ENCODE data around the gene OPTC. TPM values are rescaled to one million over a fixed set of nuclear protein-coding genes. Genes with fewer than 3 reads are reported as not detected.
"Not testable (repeated sequence)": the region's sequence is repeated elsewhere in the genome, so short reads cannot be mapped to it uniquely, and the experiment has no call there.

The OPTC gene
- polyA plus RNA-seq, 1 donor: not detected

DNA sequence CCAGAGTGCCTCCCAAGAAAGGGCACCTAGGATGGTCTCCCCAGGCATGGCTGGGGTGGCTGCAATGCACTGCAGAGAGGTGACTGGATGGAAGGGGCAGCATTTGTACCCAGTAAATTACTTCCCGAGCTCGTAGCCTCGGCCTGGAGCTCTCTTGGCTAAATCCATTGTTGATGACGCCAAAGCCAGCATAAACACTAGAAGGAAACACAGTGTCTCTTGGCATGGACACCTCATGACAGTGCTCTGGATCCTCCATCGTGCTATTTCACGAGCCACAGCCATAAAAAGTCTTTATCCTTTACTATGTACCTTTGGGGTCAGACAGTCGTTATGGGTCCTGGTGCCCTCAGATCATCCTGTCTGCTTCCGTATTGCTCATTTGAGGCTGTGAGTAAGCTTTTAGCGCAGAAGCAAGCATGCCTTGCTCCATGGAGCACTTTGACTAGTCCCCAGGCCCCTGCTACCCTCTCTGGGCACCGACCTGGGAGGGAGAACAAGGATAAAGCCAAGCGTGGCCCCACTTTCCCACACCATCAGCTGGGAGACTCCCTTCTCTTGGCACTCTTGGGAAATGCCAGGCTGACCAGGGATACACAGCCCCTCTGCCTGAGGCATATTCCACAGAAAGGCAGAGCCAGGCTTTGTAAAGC is 28.7 kb upstream of the OPTC start:
- no peak for DNase-seq

DNA sequence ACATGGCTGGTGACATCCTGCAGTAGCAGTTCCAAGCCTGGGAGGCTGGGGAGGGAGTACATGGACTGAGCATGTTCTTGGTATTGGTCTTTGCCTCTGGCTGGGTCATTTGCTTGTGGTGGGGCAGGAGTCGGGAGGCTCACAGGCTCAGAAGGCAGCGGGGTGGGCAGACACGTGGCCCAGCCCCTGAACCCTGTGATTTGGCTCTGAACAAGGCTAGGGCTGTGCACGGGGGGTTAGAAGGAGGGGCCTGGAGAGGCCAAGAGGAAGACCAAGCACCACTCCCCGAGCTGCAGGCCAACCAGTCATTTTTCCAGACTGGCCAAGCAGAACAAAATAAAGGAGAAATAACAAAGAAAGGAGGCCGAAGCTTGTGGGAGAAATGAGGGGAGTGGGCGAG is 28.0 kb upstream of the OPTC start:
- peak; percentile 76 for DNase-seq

DNA sequence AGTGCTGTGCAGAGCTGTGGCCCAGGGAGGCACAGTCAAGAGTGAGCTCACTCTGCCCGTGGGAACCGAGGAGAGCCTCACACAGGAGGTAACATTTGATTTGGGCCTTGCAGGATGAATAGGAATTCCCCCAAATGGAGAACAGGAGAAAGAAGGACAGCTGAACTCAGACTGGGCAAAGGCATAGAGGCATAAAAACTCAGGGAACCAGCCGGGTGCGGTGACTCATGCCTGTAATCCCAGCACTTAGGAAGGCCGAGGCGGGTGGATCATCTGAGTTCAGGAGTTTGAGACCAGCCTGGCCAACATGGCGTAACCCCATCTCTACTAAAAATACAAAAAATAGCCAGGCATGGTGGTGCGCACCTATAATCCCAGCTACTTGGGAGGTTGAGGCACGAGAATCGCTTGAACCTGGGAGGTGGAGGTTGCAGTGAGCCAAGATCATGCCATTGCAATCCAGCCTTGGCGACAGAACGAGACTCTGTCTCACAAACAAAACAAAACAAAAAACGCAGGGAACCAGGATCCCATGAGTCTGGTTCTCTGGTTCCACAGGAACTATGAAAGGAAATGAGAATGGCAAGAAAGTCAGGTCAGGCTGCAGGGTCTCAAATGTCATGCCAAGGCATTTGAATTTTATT is 26.9 kb upstream of the OPTC start:
- DNase-seq: not testable (repeated sequence)

DNA sequence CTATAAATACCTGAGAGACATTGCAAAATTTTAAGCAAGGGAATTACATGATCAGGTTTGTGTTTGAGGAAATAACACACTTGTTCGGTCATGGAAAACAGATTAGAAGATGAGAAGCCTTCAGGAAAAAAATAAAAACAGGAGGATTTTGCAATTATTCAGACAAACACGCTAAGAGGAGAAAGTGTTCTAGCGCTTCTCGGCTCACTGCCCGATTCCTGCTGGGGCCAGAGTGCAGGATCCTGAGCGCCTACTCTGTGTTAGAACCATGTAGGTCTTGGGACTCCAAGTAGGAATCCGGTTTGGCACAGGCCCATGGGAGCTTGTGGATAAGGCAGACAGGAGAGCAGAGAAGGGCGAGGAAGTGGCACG is 26.4 kb upstream of the OPTC start:
- no peak for DNase-seq

DNA sequence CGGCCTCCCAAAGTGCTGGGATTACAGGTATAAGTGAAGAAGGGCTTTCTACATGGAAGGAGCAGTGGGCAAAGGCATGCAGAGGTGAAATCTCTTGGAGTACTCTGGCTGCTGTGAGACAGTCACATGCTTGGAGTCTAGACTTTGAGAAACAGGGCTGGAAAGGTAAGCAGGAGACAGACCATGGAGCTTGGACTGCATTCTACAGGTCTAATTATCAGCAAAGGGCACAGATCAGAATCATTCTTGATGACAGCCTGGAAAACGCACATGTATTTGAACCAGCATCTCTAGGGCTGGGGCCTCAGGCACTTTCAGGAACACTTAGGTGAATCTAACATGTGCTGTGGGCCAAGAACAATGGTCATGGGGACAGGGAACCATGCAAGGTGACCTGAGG is 25.6 kb upstream of the OPTC start:
- no peak for DNase-seq

DNA sequence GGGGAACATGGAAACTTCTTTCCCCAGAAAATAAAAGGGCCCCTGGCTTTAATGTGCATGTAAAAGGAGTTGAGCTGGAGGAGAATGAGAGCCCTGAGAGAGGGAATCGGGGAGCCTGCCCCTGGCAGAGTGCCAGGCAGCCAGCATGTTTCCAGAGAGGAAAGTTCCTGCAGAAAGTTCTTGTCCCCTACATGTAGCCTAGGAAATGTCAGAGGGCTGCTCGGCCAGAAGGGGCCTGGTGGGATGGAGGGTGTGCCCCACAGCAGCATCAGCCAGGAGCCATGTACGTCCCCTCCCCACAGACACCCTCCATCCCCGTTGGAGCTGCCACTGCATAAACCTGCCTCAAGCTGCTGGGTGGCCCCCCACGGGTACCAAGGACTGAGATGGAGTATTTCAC is 23.7 kb upstream of the OPTC start:
- no peak for DNase-seq

DNA sequence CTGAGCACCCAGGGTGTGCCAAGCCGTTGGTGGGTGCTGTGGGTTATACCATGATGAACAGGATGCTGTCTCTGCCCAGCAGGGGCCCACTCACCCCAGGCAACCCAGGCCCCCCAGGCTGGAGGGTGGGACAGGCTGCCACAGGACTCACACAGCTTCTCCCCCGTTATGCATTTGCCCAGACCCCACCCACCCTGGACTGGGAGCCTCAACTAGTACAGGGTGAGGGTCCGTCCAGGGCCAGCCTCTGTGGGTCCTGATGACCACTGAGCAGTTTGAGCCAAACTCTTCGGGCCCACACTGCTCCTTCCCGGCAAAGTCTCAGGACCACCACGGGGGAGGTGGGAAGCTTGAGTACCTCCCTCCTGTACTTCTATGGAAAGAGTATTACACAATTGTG is 22.1 kb upstream of the OPTC start:
- no peak for DNase-seq

DNA sequence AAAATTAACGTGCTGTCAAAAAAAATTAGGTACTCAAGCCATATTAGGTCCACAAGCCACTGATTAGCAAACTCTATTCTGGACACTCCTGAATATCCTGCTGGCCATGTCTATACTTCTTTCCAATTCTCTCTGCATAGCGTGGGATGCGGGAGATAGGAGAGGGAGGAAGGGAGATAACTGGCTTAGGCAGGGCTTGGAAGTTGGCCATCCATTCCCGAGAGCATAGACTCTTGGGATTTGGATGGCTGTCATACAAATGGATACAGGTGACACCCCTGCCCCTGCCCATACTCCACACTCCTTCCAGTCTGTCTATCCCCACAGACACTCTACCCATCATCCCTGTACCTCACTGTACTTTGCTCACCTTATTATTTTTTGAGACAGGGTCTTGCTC is 20.7 kb upstream of the OPTC start:
- DNase-seq: no peak

DNA sequence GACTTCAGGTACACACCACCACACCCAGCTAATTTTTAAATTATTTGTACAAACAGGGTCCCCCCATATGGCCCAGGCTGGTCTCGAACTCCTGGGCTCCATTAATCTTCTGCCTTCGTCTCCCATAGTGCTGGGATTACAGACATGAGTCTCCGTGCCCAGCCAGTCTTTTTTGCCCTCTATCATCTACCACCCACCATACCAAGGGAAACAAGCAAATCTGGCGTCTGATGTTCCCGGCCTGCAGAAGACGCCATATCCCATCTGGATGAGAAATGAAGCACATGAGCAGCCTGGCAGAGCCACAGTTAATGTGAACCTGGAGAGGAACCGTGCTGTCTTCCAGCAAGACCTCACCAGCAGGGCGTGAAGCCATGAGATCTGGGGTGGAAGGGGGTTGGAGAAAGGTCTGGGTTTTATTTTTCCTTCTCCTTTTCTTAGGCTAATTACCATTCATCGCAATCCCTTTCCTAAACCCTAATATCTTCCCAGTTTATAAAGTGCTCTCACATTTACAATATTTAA is 20.1 kb upstream of the OPTC start:
- no peak for DNase-seq

DNA sequence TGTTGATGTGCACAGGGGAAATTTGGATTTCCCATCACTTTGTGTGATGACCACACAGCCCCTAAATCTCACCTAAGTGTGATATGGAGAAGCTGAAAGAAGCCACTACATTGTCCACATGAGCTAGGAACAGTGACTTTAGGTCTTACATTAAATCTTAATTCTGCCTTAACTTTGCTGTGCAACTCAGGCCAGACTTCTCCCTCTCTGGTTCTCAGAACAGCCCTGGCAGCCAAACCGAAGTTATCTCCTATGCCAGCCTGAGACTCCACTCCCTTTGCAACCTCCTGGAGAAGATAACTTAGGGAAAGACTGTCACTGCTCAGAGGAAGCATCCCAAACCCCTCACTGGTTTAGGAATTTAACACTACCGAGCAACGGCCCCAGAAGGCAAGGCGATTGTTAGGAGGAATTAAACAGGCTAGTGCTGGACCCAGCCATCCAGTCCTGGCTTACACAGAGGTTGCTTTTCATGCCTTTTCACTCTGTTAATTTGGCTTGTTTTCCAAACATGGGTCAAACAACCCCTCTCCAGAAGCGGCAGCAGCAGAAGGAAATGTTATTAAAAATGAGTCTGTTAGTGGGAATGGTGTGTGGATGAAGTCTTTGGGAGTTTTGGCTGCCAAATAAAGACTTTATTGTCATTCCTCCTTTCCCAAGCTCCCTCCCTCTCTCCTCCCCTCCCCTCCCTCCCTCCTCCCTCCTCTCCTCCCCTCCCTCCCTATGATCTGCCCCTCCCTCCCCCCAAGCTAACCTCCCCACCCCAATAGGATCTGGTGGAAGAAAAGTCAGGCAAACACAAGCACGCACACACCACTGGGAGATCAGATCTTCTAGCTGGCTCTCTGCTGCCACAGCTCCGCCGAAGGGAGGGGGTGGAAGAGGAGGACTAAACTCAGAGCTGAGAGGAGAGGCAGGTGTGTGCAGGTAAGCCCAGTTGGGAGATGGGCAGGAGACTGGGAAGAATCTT is 18.7 kb upstream of the OPTC start, which contains the start of gene PRELP:
Gene PRELP, plus strand, starts transcription at position 795 of the 970 bp plus-strand sequence. CDS start 7,379 bp downstream, outside the sequence.
- DNase-seq: no peak

DNA sequence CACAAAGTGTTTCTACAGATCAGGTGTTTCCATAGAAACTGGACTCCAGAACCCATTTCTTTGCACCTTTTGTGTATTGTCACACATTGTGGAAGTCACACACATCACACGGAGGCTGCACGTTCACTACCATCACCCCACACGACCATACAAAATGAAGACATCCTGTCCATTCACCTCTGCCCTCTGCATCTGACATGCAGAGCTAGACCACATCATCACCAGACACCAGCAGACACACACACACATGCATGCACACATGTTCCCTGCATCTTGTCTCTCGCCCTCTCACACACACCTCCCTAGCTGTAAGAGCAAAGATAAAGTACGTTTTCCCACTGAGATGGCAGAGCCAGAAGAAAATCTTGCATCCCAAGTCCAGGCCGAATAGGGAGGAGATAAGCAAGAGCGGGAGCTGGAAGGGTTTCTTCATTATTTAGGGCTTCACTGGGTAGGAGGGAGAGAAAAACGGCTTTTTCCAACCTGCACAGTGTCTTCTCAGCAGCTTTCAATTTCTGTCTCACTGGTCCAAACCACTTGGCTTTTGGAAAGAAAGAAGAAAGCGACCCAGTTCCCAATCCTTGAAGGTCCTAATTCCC is 17.6 kb upstream of the OPTC start:
- no peak for DNase-seq

DNA sequence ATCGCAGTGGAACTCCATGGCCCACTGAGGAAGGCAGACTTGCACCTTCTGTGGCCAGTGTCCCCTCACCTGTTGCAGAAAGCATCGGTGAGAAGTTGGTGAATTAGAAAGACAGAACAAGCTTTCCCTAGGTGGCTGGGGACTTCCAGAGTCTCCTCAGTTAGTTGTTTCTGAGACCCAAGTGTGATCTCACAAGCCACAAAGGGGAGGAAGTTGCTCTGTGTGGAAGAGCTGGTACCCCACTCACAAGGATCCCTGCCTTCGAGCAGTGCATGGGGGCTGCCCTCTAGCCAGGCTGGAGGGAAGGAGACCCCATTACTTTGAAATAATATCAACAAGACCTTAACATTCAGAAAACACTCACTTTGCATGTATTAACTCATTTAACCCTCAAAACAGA is 16.2 kb upstream of the OPTC start:
- DNase-seq: no peak

DNA sequence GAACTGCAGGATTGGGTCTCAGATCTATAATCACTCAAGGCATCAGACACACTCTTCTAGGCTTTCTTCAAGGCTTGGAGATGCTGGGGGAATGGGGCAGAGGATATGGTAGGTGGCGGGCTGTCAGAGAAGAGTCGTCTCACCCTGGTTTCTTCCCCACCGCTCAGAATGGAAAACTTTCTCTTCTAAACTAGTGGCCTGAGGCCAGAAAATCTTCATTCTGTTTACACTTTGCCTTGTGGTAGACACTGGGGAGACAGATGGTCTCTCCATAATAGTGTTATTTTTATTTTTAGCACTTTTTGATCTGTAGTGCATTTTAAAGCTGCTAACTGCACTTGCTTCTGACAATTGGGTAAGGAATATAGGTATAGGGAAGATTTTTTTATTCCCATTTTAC is 15.7 kb upstream of the OPTC start:
- DNase-seq: no peak

DNA sequence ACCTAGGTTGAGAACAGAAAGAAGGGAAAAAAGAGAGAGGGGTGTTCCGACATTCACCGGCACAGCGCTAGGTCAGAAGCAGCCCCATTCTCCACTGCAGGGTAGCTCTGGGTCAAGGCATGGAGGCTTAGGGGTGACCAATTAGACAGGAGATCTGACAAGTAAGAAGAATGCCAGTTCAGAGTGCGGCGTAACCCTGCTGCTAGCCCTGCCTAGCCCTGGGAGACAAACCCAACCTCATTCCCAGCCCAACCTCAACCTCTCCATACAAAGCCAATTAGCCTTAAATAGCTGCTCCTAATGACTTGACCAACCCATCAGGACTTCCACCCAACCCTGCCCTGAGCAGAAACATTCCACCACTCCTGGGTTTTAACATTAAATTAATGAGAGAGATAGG is 15.0 kb upstream of the OPTC start:
- no peak for DNase-seq

DNA sequence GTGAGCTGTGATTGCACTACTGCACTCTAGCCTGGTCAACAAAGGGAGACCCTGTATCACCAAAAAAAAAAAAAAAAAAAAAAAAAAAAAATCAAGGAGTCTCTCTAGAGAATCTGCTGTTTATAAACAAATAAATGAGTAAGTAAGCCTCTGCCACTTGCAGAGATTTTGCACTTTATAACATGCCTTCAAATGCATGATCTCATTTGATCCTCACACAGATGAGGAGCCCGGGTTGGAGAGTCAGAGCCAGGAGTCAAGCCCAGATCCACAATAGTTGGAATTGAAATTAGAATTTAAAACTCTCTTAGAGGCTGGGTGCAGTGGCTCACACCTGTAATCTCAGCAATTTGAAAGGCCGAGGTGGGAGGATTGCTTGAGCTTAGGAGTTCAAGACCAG is 14.3 kb upstream of the OPTC start:
- DNase-seq: no peak

DNA sequence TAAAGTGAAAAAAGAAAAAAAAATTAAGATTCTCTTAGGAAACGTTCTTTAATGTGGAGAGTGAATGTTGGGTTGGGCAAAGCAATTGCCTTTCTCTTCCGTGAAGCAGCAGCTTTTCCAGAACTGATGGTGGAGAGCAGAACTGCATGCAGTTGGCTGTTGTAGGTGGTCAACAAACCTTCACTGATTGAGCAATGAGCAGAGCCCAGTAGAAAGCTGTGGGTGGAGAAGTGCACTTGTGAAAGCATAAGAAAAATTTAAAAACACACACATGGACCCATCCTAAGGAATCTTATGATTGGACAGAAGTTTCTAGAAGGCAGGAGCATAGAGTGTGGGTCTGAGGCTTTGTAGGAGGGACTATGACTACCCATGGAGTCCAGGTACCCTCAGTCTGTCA is 13.9 kb upstream of the OPTC start:
- DNase-seq: no peak

DNA sequence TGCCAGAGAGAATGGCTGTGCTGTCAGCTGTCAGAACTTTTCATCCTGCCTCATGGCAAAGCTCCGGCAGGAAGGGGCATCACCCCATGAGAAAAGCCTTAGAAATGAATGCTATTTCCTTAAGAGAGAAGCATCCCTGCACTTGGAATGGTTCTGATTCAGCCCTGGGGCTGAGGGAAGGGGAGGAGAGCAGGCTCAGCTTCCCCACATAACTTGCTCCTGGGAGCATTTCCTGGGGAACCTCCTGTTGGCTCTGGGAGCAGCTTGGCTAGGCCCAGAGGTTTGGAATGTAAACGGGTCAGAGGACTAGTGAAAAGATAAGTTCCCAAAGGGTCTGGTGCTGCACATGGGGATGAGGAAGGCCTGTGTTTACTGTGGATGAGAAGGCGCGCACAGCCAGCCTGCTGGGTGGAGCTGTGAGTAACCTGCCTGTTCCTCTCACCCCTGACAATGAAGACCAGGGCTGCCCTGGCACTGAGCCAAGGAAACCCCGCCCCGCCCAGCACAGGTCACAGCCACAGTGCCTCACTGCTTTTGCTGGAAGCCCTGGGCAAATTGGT is 13.3 kb upstream of the OPTC start:
- DNase-seq: no peak

DNA sequence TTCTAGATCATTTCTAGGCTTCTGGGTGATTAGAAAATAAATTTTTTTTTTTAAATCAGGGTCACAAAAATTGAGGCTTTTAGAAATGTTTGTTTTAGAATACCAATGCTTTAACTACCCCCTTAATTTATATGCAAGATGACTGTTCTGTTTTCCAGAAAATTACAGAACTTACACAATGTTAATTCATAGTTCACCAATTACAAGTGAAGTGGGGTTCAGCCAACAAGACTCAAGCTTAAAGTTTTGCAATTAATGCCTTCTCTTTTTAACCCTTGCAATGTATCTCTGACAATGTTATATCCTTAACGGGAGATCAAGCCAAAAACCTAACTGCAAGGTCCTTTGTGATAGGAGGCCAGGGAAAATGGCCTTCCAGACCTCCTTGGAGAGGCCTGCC is 12.8 kb upstream of the OPTC start:
- no peak for DNase-seq

DNA sequence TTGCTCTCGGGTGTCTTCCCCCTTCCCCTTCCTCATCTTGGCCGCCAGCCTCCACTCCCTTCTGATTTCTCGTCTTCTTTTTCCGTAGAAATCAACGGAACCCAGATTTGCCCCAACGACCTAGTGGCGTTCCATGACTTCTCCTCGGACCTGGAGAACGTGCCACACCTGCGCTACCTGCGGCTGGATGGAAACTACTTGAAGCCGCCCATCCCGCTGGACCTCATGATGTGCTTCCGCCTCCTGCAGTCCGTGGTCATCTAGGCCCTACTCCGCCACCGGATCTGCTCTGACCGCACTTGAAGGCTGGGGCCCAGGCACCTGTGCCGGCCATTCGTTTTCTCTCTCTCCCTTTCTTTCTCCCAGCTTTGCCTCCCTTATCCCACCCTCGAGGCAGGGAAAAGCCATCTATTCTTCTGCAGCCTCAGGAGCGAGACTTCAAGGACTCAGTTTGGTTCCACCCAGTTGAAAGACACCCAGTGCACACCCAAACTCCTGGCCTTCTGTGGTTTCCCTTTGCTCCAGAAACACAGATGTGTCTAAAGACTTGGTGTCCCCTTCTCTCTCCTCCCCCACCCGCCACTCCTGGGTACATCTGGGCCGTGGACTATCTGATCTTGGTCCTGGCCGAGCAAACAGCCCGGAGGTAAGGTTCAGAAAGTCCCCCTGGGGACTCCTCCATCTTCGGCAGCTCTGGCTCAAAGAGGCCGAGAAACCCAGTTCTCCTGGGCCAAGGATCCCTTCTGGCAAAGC is 7.2 kb upstream of the OPTC start:
- no peak for DNase-seq

DNA sequence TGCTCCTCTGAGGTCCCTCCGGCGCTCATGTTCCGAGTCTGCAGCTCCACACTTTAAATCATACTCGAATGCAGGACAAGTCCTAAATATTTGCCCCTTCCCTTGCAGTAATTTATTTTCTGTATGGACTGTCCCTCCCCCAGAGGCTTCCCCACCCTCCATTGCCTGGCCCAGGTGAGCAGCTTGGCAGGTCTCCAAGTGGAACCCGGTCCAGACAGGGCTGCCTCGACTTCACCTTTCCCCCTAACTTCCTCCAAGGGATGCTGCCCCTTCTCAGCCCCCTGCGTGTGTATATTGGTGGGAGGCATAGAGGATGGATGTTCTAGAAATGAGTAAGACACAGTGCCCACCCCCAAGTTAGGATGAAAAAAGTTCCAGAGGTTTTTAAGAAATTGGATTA is 5.4 kb upstream of the OPTC start:
- no peak for DNase-seq

DNA sequence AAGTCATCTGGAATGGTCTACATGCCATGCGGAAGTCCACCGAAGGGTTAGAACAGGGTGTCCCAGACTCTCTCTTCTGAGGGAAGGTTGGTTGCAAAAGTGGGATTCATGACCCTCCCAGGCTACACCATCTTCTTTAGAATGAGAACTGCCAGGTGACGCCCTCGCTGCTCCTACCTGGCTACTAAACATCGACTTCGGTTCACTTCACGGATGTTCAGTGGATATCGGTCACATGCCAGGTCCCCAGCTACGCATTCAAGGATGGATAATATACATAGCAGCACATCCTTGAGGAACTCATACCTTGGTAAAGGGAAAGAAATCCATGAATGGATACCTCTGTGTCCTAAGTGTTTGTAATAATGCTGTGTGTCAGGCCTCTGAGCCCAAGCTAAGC is 3.3 kb upstream of the OPTC start:
- DNase-seq: no peak

All from left kidney (tissue), 2 donors.